Measurements from ENCODE around the gene NETO1. TPM values are rescaled to one million over a fixed set of nuclear protein-coding genes. Genes with fewer than 3 reads are reported as not detected.

The NETO1 gene
- total RNA-seq, 1 donor from 2014 or later: not detected

DNA sequence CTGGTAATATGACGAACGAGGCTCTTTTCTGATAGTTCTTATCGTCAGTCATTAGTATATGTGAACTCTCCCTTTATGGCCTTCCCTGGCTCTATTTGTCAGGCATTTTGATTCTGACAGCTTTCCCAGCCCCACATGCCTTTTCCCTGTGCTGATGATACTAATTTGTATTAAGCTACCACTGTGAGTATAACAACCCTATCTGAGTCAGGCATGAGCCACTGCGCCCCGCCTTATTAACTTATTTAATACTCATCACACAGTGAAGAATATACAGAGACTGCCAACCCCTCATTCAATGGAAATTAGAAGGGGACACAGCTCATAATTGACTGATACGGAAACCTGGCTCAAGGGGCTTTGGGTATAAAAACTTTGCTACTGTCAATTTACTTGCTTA lies 140.0 kb downstream of the NETO1 start:
- no peak for DNase-seq (ENCODE audit: low read depth, low spot score)

DNA sequence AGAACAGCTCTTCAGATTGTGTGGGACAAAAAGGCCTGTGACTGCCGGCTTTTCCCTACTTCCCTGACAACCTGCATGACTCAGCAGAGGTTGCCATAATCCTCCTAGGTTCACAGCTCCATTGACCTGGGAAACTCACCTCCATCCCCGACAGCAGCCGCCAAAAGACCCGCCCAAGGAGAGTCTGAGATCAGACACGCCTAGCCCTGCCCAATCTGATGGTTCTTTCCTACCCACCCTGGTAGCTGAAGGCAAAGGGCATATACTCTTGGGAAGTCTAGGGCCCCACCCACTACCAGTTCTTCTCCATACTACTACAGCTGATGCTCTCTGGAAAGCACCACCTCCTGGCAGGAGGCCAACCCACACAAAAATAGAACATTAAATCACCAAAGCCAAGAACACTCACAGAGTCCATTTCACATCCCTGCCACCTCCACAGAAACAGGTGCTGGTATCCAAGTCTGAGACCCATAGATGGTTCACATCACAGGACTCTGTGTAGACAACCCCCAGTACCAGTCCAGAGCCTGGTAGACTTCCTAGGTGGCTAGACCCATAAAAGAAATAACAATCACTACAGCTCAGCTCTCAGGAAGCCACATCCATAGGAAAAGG lies 140.6 kb downstream of the NETO1 start:
- DNase-seq (ENCODE audit: low read depth, low spot score): no peak

GRCh38 chr18:72726201-72726600 lies 141.6 kb downstream of the NETO1 start:
- no peak for DNase-seq (ENCODE audit: low read depth, low spot score)

- DNase-seq (ENCODE audit: low read depth, low spot score): no peak
Observed at GRCh38 chr18:72721330-72721729, 146.5 kb downstream of the NETO1 start.

GRCh38 chr18:72720116-72720515 lies 147.7 kb downstream of the NETO1 start:
- DNase-seq (ENCODE audit: low read depth, low spot score): no peak

DNA sequence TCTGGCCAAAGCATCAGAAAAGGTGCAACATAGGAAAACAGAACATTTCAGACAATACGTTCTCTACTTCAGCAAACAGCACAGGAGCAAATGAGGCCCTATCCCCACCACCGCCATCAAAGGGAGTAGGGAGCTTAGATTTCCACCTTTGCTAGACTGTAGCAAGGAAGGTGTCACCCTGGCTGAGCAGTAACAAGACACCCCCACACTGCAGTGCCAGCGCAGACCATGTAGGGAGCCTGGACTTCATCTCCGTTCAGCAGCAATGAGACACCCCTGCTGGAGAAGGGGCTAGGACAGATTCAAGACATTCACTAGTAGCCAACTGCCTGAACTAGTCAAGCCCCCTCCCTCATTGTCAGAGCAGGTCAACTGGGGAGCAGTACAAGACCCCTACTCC lies 163.6 kb downstream of the NETO1 start:
- DNase-seq (ENCODE audit: low read depth, low spot score): no peak

DNA sequence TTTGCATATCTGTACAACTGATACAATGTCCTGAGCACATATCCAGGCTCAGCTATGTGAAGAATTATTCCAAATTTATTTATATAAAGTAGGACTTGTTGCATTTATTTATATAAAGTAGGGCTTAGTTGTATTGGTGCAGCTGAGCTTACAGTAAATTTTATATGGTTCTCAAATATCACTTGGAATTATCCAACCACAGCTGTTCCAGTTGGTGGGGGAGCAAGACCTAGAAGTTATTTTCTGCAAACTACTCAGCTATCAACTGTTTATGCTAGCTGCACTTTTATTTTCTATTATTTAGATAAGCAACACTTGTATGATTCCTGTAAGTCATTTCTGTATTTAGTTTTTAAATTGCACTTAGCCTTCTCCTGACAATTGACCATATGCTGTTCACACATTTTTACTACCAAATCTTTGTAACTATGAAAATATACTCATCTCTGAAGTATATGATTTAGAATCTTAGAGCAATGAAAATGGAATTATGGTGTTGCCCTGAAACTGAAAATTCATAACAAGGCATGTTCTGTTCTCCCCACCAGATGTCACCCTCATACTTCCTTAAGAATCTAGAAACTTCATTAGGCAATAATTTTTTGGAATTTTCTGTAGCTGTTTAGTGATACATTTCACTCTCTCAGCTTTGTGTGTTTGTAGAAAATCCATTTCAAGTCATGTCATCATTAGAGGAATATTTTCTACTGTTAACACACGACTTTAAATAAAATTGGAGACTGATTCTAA lies 166.7 kb downstream of the NETO1 start:
- no peak for DNase-seq (ENCODE audit: low read depth, low spot score)

DNA sequence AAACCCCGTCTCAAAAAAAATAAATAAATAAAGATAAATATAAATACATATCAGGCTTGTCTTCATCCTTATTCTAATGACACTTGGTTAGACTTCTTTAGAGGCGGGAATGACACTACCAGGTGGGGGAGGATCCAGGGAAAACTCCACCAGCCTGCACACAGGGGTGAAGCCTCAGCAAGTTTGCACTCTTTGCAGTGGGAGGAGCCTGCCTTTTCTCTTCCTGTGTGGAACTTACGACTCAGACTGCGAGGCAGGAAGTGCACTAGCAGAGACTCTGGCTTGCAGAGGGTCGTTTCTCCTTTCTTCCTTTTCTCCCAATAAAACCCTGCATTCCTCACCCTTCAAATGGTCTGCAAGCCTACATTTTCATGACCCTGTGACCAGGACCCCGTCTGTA lies 170.1 kb downstream of the NETO1 start:
- DNase-seq (ENCODE audit: low read depth, low spot score): no peak

GRCh38 chr18:72692595-72692994 lies 175.2 kb downstream of the NETO1 start:
- DNase-seq (ENCODE audit: low read depth, low spot score): no peak
